ENCODE results near the gene TXNDC12. TPM values are rescaled to one million over a fixed set of nuclear protein-coding genes. Genes with fewer than 3 reads are reported as not detected.

Gene TXNDC12
- polyA plus RNA-seq, 2 of the 4 experiments (the other 2 are of a cell fraction): 59.7 to 65.2 TPM

DNA sequence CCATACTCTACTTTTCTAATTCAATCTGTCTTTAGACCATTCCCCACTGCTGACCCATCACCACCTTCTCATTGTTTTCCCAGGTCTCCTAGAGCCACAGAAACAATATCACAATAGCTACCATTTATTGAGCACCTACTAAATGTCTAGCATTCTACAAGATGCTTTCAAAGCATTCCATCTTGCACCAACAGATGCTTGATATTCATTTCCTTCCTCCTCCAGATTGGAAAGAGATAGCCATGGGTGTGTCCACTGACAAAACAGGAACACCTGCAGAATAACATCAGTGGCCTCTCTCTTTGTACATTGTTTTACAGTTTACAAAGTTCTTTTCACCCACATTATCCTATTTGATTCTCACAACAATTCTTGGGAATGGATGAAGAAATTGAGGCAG, 66.7 kb downstream of the TXNDC12 start:
- ChIA-PET CTCF (interaction anchor here (0.8 kb wide), 1 partner anchor 16 kb away, joined by 3 read pairs; no protein-coding TSS in a partner anchor), POLR2A (no interaction called here)
- DNase-seq (ENCODE audit: low read depth in 1 of 2, low spot score in 1 of 2): no peak
- Histone ChIP-seq H3K4me3 (no peak overlapping the region), H3K4me1 (no peaks in the 10 kb centered on the region), H3K27ac (no peak overlapping the region), H3K4me2 (no peak overlapping the region), H3K9me3 (no peaks in the 10 kb centered on the region)
- no peak for TF ChIP-seq KDM1A (IDR thresholded peaks at IDR 0.05; ENCODE audit: low read depth)
- no peak for TF ChIP-seq POLR2AphosphoS2 (conservative IDR thresholded peaks at IDR 0.05; ENCODE audit: low read length)
- no peak for TF ChIP-seq MAX (IDR thresholded peaks at IDR 0.05)
- TF ChIP-seq CHD4 (IDR thresholded peaks at IDR 0.05; ENCODE audit: borderline replicate concordance): no peak
- TF ChIP-seq RFX5 (IDR thresholded peaks at IDR 0.05): no peak
- no peak for TF ChIP-seq ESRRA (IDR thresholded peaks at IDR 0.05; ENCODE audit: borderline replicate concordance, low read length)
- no peak for TF ChIP-seq E2F6 (IDR thresholded peaks at IDR 0.05; ENCODE audit: borderline replicate concordance, low read depth)
- no peak for TF ChIP-seq NFE2L2 (conservative IDR thresholded peaks at IDR 0.05; ENCODE audit: low read length)
- no peak for TF ChIP-seq RNF2 (IDR thresholded peaks at IDR 0.05; ENCODE audit: borderline replicate concordance, low read depth)
- no peak for TF ChIP-seq MAFK (IDR thresholded peaks at IDR 0.05; ENCODE audit: partially characterized antibody)
- TF ChIP-seq RCOR1 (IDR thresholded peaks at IDR 0.05; ENCODE audit: low read depth, low read length): no peak
- no peak for TF ChIP-seq MAZ (IDR thresholded peaks at IDR 0.05; ENCODE audit: borderline replicate concordance, low read depth, low read length)
- TF ChIP-seq, protein P1, sequence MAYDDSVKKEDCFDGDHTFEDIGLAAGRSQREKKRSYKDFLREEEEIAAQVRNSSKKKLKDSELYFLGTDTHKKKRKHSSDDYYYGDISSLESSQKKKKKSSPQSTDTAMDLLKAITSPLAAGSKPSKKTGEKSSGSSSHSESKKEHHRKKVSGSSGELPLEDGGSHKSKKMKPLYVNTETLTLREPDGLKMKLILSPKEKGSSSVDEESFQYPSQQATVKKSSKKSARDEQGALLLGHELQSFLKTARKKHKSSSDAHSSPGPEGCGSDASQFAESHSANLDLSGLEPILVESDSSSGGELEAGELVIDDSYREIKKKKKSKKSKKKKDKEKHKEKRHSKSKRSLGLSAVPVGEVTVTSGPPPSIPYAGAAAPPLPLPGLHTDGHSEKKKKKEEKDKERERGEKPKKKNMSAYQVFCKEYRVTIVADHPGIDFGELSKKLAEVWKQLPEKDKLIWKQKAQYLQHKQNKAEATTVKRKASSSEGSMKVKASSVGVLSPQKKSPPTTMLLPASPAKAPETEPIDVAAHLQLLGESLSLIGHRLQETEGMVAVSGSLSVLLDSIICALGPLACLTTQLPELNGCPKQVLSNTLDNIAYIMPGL (CRISPR knock-in tag; IDR thresholded peaks at IDR 0.05; ENCODE audit: borderline replicate concordance): no peak
- no peak for TF ChIP-seq ZSCAN20 (CRISPR knock-in tag; IDR thresholded peaks at IDR 0.05)
- no peak for TF ChIP-seq TP53 (CRISPR knock-in tag; IDR thresholded peaks at IDR 0.05)
- TF ChIP-seq RAD21 (conservative IDR thresholded peaks at IDR 0.05 in 1 of 2, IDR thresholded peaks at IDR 0.05 in 1 of 2): no peak
- no peak for TF ChIP-seq EP300 (IDR thresholded peaks at IDR 0.05)
- no peak for TF ChIP-seq JUN (IDR thresholded peaks at IDR 0.05)
- no peak for TF ChIP-seq EHMT2 (IDR thresholded peaks at IDR 0.05; ENCODE audit: low read depth)
- no peak for TF ChIP-seq ZC3H11A (IDR thresholded peaks at IDR 0.05)
- ATAC-seq: no peak
- FAIRE-seq: no peak

DNA sequence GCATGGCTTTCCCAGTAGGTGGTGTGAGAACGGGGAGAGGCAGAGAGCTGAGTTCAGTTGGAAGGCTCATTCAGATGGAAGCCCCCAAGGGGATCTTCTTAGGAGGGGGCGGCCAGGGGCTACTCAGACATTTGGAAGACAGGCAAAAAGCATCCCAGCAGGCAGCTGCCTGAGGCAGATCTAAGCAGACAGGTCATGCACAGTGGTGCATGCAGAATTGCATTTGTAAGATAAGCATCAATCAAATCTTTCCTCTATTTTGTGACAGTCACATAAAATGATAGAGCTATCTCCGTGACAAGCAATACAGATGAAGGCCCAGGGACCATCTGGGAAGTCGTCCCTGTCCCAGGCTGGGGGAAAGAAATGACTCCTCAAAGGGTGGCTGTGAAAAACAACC, 68.3 kb downstream of the TXNDC12 start:
- no peak overlapping the region for H3K4me3 ChIP-seq
- no peak for ATAC-seq
- no peak for FAIRE-seq
- no peak overlapping the region for H3K27ac ChIP-seq
- H3K4me1 ChIP-seq: no peaks in the 10 kb centered on the region
- WGBS (ENCODE audit: missing lambda C conversion rate): 89% methylated on average over 4 of the region's 4 CpGs
- ChIA-PET CTCF (interaction anchor here (0.6 to 1.4 kb wide), 3 partner anchors 9 to 135 kb away, joined by 3 read pairs; no protein-coding TSS in a partner anchor), POLR2A (no interaction called here)
- no peaks in the 10 kb centered on the region for H3K9me3 ChIP-seq
- DNase-seq (ENCODE audit: low read depth in 1 of 2, low spot score in 1 of 2): no peak
- no peak overlapping the region for H3K4me2 ChIP-seq
- TF ChIP-seq JUN (IDR thresholded peaks at IDR 0.05) (no peak), RNF2 (IDR thresholded peaks at IDR 0.05; ENCODE audit: borderline replicate concordance, low read depth) (no peak), KDM5A (IDR thresholded peaks at IDR 0.05) (no peak), TFCP2L1 (CRISPR knock-in tag; IDR thresholded peaks at IDR 0.05) (no peak), POLR2A (IDR thresholded peaks at IDR 0.05; ENCODE audit: low read length) (no peak), EHF (CRISPR knock-in tag; IDR thresholded peaks at IDR 0.05) (no peak), RCOR1 (IDR thresholded peaks at IDR 0.05; ENCODE audit: low read depth, low read length) (no peak), FOSL2 (IDR thresholded peaks at IDR 0.05) (no peak), FOSL2 (CRISPR knock-in tag; IDR thresholded peaks at IDR 0.05) (no peak), CHD4 (IDR thresholded peaks at IDR 0.05; ENCODE audit: borderline replicate concordance) (no peak), FOXS1 (CRISPR knock-in tag; IDR thresholded peaks at IDR 0.05) (no peak), NPAS2 (CRISPR knock-in tag; IDR thresholded peaks at IDR 0.05; ENCODE audit: borderline replicate concordance) (no peak), HES2 (IDR thresholded peaks at IDR 0.05) (no peak), BHLHE40 (IDR thresholded peaks at IDR 0.05; ENCODE audit: low read depth, low read length) (no peak), ZC3H11A (IDR thresholded peaks at IDR 0.05) (no peak), HOXA7 (CRISPR knock-in tag; IDR thresholded peaks at IDR 0.05) (no peak), KDM1A (IDR thresholded peaks at IDR 0.05; ENCODE audit: low read depth) (no peak)
- TF ChIP-seq, protein P2, sequence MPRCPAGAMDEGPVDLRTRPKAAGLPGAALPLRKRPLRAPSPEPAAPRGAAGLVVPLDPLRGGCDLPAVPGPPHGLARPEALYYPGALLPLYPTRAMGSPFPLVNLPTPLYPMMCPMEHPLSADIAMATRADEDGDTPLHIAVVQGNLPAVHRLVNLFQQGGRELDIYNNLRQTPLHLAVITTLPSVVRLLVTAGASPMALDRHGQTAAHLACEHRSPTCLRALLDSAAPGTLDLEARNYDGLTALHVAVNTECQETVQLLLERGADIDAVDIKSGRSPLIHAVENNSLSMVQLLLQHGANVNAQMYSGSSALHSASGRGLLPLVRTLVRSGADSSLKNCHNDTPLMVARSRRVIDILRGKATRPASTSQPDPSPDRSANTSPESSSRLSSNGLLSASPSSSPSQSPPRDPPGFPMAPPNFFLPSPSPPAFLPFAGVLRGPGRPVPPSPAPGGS (IDR thresholded peaks at IDR 0.05): no peak
- TF ChIP-seq, protein P3, sequence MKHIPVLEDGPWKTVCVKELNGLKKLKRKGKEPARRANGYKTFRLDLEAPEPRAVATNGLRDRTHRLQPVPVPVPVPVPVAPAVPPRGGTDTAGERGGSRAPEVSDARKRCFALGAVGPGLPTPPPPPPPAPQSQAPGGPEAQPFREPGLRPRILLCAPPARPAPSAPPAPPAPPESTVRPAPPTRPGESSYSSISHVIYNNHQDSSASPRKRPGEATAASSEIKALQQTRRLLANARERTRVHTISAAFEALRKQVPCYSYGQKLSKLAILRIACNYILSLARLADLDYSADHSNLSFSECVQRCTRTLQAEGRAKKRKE (CRISPR knock-in tag; IDR thresholded peaks at IDR 0.05; ENCODE audit: low read depth): no peak
